GM12891 (cell line): ENCODE results near the gene C1QTNF9.

ENCODE experiments used
- POLR2A ChIP-seq: IDR thresholded peaks from 2 replicates; pipeline ENCODE4 v1.6.1; 2011; ENCODE audit warnings: low read depth, low read length, control low read depth
- POLR2AphosphoS5 ChIP-seq: IDR thresholded peaks from 2 replicates; pipeline ENCODE4 v1.6.1; 2011; ENCODE audit warnings: low read depth, low read length, control low read depth
- POU2F2 ChIP-seq: IDR thresholded peaks from 2 replicates; pipeline ENCODE4 v1.6.1; 2011; ENCODE audit warnings: low read depth, mild to moderate bottlenecking, control low read depth, low read length, moderate library complexity
- TAF1 ChIP-seq: IDR thresholded peaks from 2 replicates; pipeline ENCODE4 v1.6.1; 2011; ENCODE audit warnings: low read depth, low read length, control low read depth

DNA sequence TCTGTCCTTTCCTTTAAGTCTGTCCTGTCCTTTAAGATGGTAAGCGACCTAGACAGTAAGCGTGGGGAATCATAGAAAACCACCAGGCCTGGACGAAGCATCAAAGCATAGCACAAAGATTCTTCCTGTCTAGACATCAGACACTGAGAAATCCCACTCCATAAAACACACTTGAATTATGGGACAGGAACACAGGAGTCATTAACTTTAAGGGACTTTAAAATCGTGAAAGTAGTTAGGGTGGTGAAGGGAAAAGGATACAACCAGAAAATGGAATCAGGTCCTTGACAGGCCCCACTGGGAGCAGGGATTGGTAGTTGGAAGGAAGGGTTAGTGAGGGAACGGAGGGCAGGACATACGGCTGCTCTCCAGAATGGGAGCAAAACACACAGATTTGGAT lies 31.6 kb upstream of the C1QTNF9 start:
- TF ChIP-seq TAF1 (no peak), POLR2A (no peak), POLR2AphosphoS5 (no peak), POU2F2 (no peak)
